ENCODE data around the gene ELAC2.

Gene ELAC2

DNA sequence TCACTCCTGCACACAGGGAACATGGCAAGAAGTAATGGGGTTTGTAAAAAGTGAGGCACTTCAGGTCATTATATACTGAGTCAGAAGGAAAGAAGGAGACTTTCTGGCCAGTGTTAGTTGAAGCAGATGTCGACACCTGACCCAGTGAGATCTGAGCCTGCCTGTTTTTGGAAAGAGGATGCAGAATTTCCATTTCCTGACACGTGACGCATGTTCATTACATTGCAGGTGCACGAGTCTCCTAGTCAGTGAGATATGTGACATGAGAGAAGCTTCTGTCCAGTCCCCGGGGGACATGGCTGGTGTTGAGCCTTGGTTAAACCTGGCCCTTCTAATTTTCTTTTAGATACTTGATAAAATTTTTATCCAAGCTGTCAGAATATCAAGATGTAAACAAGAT lies 62.3 kb downstream of the ELAC2 start:
- peak; percentile 58 for DNase-seq (ENCODE audit: low spot score)

DNA sequence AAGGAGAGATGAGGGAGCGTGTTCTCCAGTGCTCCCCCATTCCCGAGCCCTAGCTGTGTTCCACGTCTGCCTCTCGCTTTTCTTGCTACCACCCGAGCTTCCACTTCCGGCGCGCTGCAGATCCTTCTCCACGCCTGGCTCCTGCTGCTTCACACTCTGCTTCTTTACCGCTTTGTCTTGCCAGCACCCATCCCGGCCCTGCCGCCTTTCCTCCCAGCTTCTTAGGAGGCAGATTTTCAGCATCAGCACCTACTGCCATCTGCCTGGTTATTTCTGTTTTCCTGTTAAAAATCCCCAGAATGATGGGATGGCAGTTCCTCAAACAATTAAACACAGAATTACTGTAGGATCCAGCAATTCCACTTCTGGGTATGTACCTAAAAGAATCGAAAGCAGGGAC lies 64.7 kb downstream of the ELAC2 start:
- DNase-seq (ENCODE audit: low spot score): no peak

DNA sequence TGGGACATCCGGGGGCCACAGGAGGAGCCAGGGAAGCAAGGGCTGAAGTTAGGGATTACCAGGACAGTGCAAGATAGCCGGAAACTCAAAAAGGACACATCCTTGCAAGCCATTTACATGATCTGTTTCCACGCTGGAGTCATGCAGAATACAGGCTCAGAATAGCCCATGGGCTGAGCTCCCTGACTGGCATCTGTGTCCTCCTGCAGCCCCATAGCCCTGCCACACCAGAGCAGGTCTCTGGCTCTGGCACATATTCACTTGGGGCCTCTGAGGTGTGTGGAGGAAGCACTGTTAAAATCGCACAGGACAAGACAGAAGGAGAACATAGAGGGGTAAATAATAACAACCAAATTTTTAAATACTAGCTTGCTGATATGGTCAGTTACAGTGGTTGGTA lies 65.8 kb downstream of the ELAC2 start:
- DNase-seq (ENCODE audit: low spot score): no peak

DNA sequence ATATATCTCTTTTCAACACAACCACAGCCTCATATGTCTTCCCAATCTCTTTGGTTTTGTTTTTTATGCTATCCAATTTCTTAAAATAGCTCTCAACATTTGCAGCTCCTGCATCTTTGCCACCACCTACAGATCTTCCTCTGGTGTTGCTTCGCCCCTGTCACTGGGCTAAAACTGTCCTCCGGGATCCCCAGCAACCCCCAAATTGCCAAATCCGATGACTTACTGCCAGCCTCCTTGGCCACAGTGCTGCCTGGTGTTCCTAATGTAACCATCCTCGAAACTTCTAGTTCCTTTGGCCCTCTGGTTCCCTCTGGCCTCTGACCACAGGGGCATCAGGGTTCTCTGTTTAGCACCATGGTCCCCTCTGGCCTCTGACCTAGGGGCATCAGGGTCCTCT lies 70.8 kb downstream of the ELAC2 start:
- DNase-seq (ENCODE audit: low spot score): no peak

Data from germinal center (tissue), 1 donor.